DND-41 (cell line): Measurements from ENCODE around the gene C6orf47.

Experiments
- ATAC-seq: fragments of 200-7000 bp; cut with Tn5 transposase; 3 replicates; pipeline ENCODE4 v1.9.1; 2021; ENCODE audit warnings: low read depth; ENCODE audit not compliant: insufficient read depth
- DNase-seq: peaks from one replicate; pipeline ENCODE4 v3.0.0-alpha.2; 2020
- H2AFZ ChIP-seq: 2 replicates; pipeline ENCODE4 v1.6.0; 2012; ENCODE audit warnings: low read depth, low read length
- H3K27ac ChIP-seq: 2 replicates; pipeline ENCODE4 v1.5.1; 2012; ENCODE audit warnings: low read length, inconsistent platforms
- H3K27me3 ChIP-seq: fragments of 200-600 bp; sonication (generic); 2 replicates; pipeline ENCODE4 v1.6.0; 2012; ENCODE audit warnings: low read length, mild to moderate bottlenecking, inconsistent platforms; ENCODE audit not compliant: insufficient read depth, poor library complexity
- H3K36me3 ChIP-seq: 2 replicates; pipeline ENCODE4 v1.5.1; 2012; ENCODE audit warnings: low read length, inconsistent platforms; ENCODE audit not compliant: insufficient read depth
- H3K4me1 ChIP-seq: 2 replicates; pipeline ENCODE4 v1.5.1; 2012; ENCODE audit warnings: mild to moderate bottlenecking, low read length; ENCODE audit not compliant: insufficient read depth
- H3K4me2 ChIP-seq: 2 replicates; pipeline ENCODE4 v1.6.0; 2012; ENCODE audit warnings: mild to moderate bottlenecking, moderate library complexity, low read length, inconsistent platforms; ENCODE audit not compliant: insufficient read depth
- H3K4me3 ChIP-seq, 2 experiments: fragments of 200-600 bp in 1 of 2; shearing (Covaris generic) in 1 of 2; 2 replicates each; pipeline ENCODE4 v1.5.1; 2012 to 2016; ENCODE audit warnings: inconsistent platforms in 2 of 2, low read length in 2 of 2, mild to moderate bottlenecking in 2 of 2, low read depth in 1 of 2, moderate library complexity in 1 of 2
- H3K79me2 ChIP-seq: 2 replicates; pipeline ENCODE4 v1.6.0; 2012; ENCODE audit warnings: low read length, inconsistent platforms; ENCODE audit not compliant: insufficient read depth
- H3K9ac ChIP-seq: 2 replicates; pipeline ENCODE4 v1.6.0; 2012; ENCODE audit warnings: low read depth, mild to moderate bottlenecking, inconsistent platforms, low read length, moderate library complexity
- H3K9me3 ChIP-seq: 2 replicates; pipeline ENCODE4 v1.5.1; 2012; ENCODE audit warnings: low read length, moderate library complexity, mild to moderate bottlenecking, inconsistent platforms; ENCODE audit not compliant: insufficient read depth, severe bottlenecking
- H4K20me1 ChIP-seq: 2 replicates; pipeline ENCODE4 v1.6.0; 2012; ENCODE audit warnings: low read length; ENCODE audit not compliant: insufficient read depth
- CTCF ChIP-seq: IDR thresholded peaks from 2 replicates; pipeline ENCODE4 v1.5.1; 2012; ENCODE audit warnings: borderline replicate concordance, low read length, moderate library complexity, mild to moderate bottlenecking; ENCODE audit not compliant: poor library complexity, severe bottlenecking; ENCODE audit errors: extremely low read depth
- EZH2 ChIP-seq: IDR thresholded peaks from 3 replicates; pipeline ENCODE4 v1.6.1; 2012; ENCODE audit warnings: borderline replicate concordance, low read depth, mild to moderate bottlenecking, moderate library complexity, low read length, inconsistent platforms; ENCODE audit not compliant: severe bottlenecking

C6orf47 gene

GRCh38 chr6:31706599-31706998 lies 46.0 kb upstream of the C6orf47 start, which contains the start of gene LY6G6F:
TSS of gene LY6G6F (plus strand) at chr6:31706866. CDS start at chr6:31706907, 41 bp downstream.
- no peak within 1 kb of the TSS for H3K4me2 ChIP-seq
- no peak for ATAC-seq
- TF ChIP-seq EZH2, result no peak
- no peak within 1 kb of the TSS for H3K4me3 ChIP-seq
- H3K27me3 ChIP-seq, result no peaks in the 10 kb centered on the region
- no peak within 1 kb of the TSS for H2AFZ ChIP-seq
- H3K9ac ChIP-seq, result no peak within 1 kb of the TSS
- peaks cover 17% of the 10 kb centered on the region for H3K4me1 ChIP-seq
- H3K79me2 ChIP-seq, result peaks cover 14% of the 10 kb centered on the region
- peaks cover 2% of the 10 kb centered on the region; the same call in 1 of the 2 replicates for H3K36me3 ChIP-seq
- no peaks in the 10 kb centered on the region for H3K9me3 ChIP-seq
- DNase-seq, result no peak
- no peaks in the 10 kb centered on the region for H4K20me1 ChIP-seq
- H3K27ac ChIP-seq, result no peak within 1 kb of the TSS

GRCh38 chr6:31705931-31706330 lies 45.4 kb upstream of the C6orf47 start:
- Histone ChIP-seq H3K9ac (no peak overlapping the region), H4K20me1 (no peaks in the 10 kb centered on the region), H3K27ac (no peak overlapping the region), H3K27me3 (no peaks in the 10 kb centered on the region), H2AFZ (no peak overlapping the region), H3K9me3 (no peaks in the 10 kb centered on the region), H3K4me2 (no peak overlapping the region), H3K36me3 (peaks cover 9% of the 10 kb centered on the region), H3K4me1 (peaks cover 23% of the 10 kb centered on the region), H3K79me2 (peaks cover 21% of the 10 kb centered on the region), H3K4me3 (no peak overlapping the region)
- no peak for DNase-seq
- no peak for TF ChIP-seq CTCF
- no peak for TF ChIP-seq EZH2
- no peak for ATAC-seq

GRCh38 chr6:31702819-31703716 lies 42.5 kb upstream of the C6orf47 start, which contains the start of gene ABHD16A:
TSS of gene ABHD16A (minus strand) at chr6:31703324. CDS start at chr6:31703281, 43 bp downstream.
- Histone ChIP-seq H3K27ac (peak within 1 kb of the TSS; percentile 93), H3K9me3 (no peaks in the 10 kb centered on the region), H3K4me1 (peaks cover 34% of the 10 kb centered on the region), H3K36me3 (peaks cover 28% of the 10 kb centered on the region), H3K79me2 (peaks cover 42% of the 10 kb centered on the region), H3K9ac (peak within 1 kb of the TSS; percentile 84), H2AFZ (peak within 1 kb of the TSS; percentile 81), H3K4me2 (peak within 1 kb of the TSS; percentile 73), H4K20me1 (no peaks in the 10 kb centered on the region), H3K27me3 (no peaks in the 10 kb centered on the region), H3K4me3 (peak within 1 kb of the TSS; percentile 82 to 91)
- DNase-seq (peak; percentile 99), ATAC-seq (peak; percentile 92)
- TF ChIP-seq EZH2 (no peak), CTCF (no peak)

GRCh38 chr6:31702405-31702818 lies 41.8 kb upstream of the C6orf47 start:
- Histone ChIP-seq H3K4me3 (peak overlapping the region; percentile 82 to 91), H3K79me2 (peaks cover 44% of the 10 kb centered on the region), H2AFZ (peak overlapping the region; percentile 76), H3K27me3 (no peaks in the 10 kb centered on the region), H3K4me2 (peak overlapping the region; percentile 73), H3K36me3 (peaks cover 33% of the 10 kb centered on the region), H4K20me1 (no peaks in the 10 kb centered on the region), H3K27ac (peak overlapping the region; percentile 93), H3K9me3 (no peaks in the 10 kb centered on the region), H3K4me1 (peaks cover 34% of the 10 kb centered on the region), H3K9ac (peak overlapping the region; percentile 84)
- TF ChIP-seq EZH2, result no peak
- no peak for TF ChIP-seq CTCF
- peak; percentile 15 for ATAC-seq
- DNase-seq, result no peak
